DND-41 (cell line): ENCODE data around the gene RNGTT.

Experiments
- ATAC-seq: fragments of 200-7000 bp; cut with Tn5 transposase; 3 replicates; pipeline ENCODE4 v1.9.1; 2021; ENCODE audit warnings: low read depth; ENCODE audit not compliant: insufficient read depth
- DNase-seq: peaks from one replicate; pipeline ENCODE4 v3.0.0-alpha.2; 2020
- H2AFZ ChIP-seq: 2 replicates; pipeline ENCODE4 v1.6.0; 2012; ENCODE audit warnings: low read depth, low read length
- H3K27ac ChIP-seq: 2 replicates; pipeline ENCODE4 v1.5.1; 2012; ENCODE audit warnings: low read length, inconsistent platforms
- H3K27me3 ChIP-seq: fragments of 200-600 bp; sonication (generic); 2 replicates; pipeline ENCODE4 v1.6.0; 2012; ENCODE audit warnings: low read length, mild to moderate bottlenecking, inconsistent platforms; ENCODE audit not compliant: insufficient read depth, poor library complexity
- H3K36me3 ChIP-seq: 2 replicates; pipeline ENCODE4 v1.5.1; 2012; ENCODE audit warnings: low read length, inconsistent platforms; ENCODE audit not compliant: insufficient read depth
- H3K4me1 ChIP-seq: 2 replicates; pipeline ENCODE4 v1.5.1; 2012; ENCODE audit warnings: mild to moderate bottlenecking, low read length; ENCODE audit not compliant: insufficient read depth
- H3K4me2 ChIP-seq: 2 replicates; pipeline ENCODE4 v1.6.0; 2012; ENCODE audit warnings: mild to moderate bottlenecking, moderate library complexity, low read length, inconsistent platforms; ENCODE audit not compliant: insufficient read depth
- H3K4me3 ChIP-seq, 2 experiments: fragments of 200-600 bp in 1 of 2; shearing (Covaris generic) in 1 of 2; 2 replicates each; pipeline ENCODE4 v1.5.1; 2012 to 2016; ENCODE audit warnings: inconsistent platforms in 2 of 2, low read length in 2 of 2, mild to moderate bottlenecking in 2 of 2, low read depth in 1 of 2, moderate library complexity in 1 of 2
- H3K79me2 ChIP-seq: 2 replicates; pipeline ENCODE4 v1.6.0; 2012; ENCODE audit warnings: low read length, inconsistent platforms; ENCODE audit not compliant: insufficient read depth
- H3K9ac ChIP-seq: 2 replicates; pipeline ENCODE4 v1.6.0; 2012; ENCODE audit warnings: low read depth, mild to moderate bottlenecking, inconsistent platforms, low read length, moderate library complexity
- H3K9me3 ChIP-seq: 2 replicates; pipeline ENCODE4 v1.5.1; 2012; ENCODE audit warnings: low read length, moderate library complexity, mild to moderate bottlenecking, inconsistent platforms; ENCODE audit not compliant: insufficient read depth, severe bottlenecking
- H4K20me1 ChIP-seq: 2 replicates; pipeline ENCODE4 v1.6.0; 2012; ENCODE audit warnings: low read length; ENCODE audit not compliant: insufficient read depth
- CTCF ChIP-seq: IDR thresholded peaks from 2 replicates; pipeline ENCODE4 v1.5.1; 2012; ENCODE audit warnings: borderline replicate concordance, low read length, moderate library complexity, mild to moderate bottlenecking; ENCODE audit not compliant: poor library complexity, severe bottlenecking; ENCODE audit errors: extremely low read depth
- EZH2 ChIP-seq: IDR thresholded peaks from 3 replicates; pipeline ENCODE4 v1.6.1; 2012; ENCODE audit warnings: borderline replicate concordance, low read depth, mild to moderate bottlenecking, moderate library complexity, low read length, inconsistent platforms; ENCODE audit not compliant: severe bottlenecking

The RNGTT gene

DNA sequence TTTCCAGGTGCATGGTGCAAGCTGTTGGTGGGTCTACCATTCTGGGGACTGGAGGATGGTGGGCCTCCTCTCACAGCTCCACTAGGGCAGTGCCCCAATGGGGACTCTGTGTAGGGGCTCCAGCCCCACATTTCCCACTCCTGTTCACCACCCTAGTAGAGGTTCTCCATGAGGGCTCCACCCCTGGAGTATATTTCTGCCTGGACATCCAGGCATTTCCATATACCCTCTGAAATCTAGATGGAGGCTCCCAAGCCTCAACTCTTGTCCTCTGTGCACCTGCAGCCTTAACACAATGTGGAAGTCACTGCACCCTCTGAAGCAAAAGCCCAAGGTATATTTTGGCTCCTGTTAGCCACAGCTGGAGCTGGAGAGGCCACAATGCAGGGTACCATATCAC, 393.5 kb downstream of the RNGTT start:
- H3K27me3 ChIP-seq = no peaks in the 10 kb centered on the region
- no peak overlapping the region for H2AFZ ChIP-seq
- no peaks in the 10 kb centered on the region for H3K79me2 ChIP-seq
- H3K9me3 ChIP-seq = peaks cover 16% of the 10 kb centered on the region
- peaks cover 25% of the 10 kb centered on the region for H3K4me1 ChIP-seq
- DNase-seq = no peak
- H4K20me1 ChIP-seq = no peaks in the 10 kb centered on the region
- TF ChIP-seq CTCF = no peak
- no peak for TF ChIP-seq EZH2
- H3K4me2 ChIP-seq = no peak overlapping the region
- H3K9ac ChIP-seq = no peak overlapping the region
- H3K27ac ChIP-seq = no peak overlapping the region
- no peak for ATAC-seq
- no peaks in the 10 kb centered on the region for H3K36me3 ChIP-seq
- H3K4me3 ChIP-seq = no peak overlapping the region

- H3K4me2 ChIP-seq = no peak overlapping the region
- no peak for DNase-seq
Measured at GRCh38 chr6:88567696-88568095, 395.7 kb downstream of the RNGTT start.

GRCh38 chr6:88566746-88567534, 396.5 kb downstream of the RNGTT start:
- H3K9ac ChIP-seq = no peak overlapping the region
- H2AFZ ChIP-seq = no peak overlapping the region
- TF ChIP-seq CTCF (no peak), EZH2 (no peak)
- no peaks in the 10 kb centered on the region for H3K27me3 ChIP-seq
- no peaks in the 10 kb centered on the region for H4K20me1 ChIP-seq
- H3K27ac ChIP-seq = 0 out of 2 replicates have a peak overlapping the region, but pooled peaks have one; percentile 3
- ATAC-seq (peak; percentile 82), DNase-seq (peak; percentile 54)
- no peak overlapping the region for H3K4me2 ChIP-seq
- H3K4me1 ChIP-seq = peaks cover 37% of the 10 kb centered on the region
- no peak overlapping the region for H3K4me3 ChIP-seq
- H3K79me2 ChIP-seq = no peaks in the 10 kb centered on the region
- no peaks in the 10 kb centered on the region for H3K36me3 ChIP-seq
- H3K9me3 ChIP-seq = peaks cover 14% of the 10 kb centered on the region

More at GRCh38 chr6:88567696-88568095, 395.7 kb downstream of the RNGTT start:
- peaks cover 29% of the 10 kb centered on the region for H3K4me1 ChIP-seq
- no peaks in the 10 kb centered on the region for H3K79me2 ChIP-seq
- TF ChIP-seq EZH2 = no peak
- no peak overlapping the region for H3K27ac ChIP-seq
- no peak overlapping the region for H3K9ac ChIP-seq
- H3K27me3 ChIP-seq = no peaks in the 10 kb centered on the region
- no peaks in the 10 kb centered on the region for H3K36me3 ChIP-seq
- no peak for ATAC-seq
- no peak overlapping the region for H3K4me3 ChIP-seq
- H3K9me3 ChIP-seq = peaks cover 16% of the 10 kb centered on the region
- H4K20me1 ChIP-seq = no peaks in the 10 kb centered on the region
- no peak overlapping the region for H2AFZ ChIP-seq

- Histone ChIP-seq H3K9me3 (peaks cover 13% of the 10 kb centered on the region), H3K79me2 (no peaks in the 10 kb centered on the region), H3K4me2 (no peak overlapping the region), H3K36me3 (no peaks in the 10 kb centered on the region), H3K4me3 (no peak overlapping the region), H4K20me1 (no peaks in the 10 kb centered on the region), H3K27ac (no peak overlapping the region), H3K27me3 (no peaks in the 10 kb centered on the region), H2AFZ (no peak overlapping the region), H3K9ac (no peak overlapping the region), H3K4me1 (peaks cover 48% of the 10 kb centered on the region)
- TF ChIP-seq EZH2 (no peak), CTCF (no peak)
- ATAC-seq (no peak), DNase-seq (no peak)
Measured at GRCh38 chr6:88565836-88566235, 397.6 kb downstream of the RNGTT start.
